Right atrium auricular region (tissue), 2 donors: ENCODE data around the gene HNRNPA3. TPM values are rescaled to one million over a fixed set of nuclear protein-coding genes. Genes with fewer than 3 reads are reported as not detected.

Experiments
- DNase-seq: peaks from one replicate; pipeline ENCODE4 v3.0.0-alpha.2; 2019; ENCODE audit warnings: low spot score
- H3K27ac ChIP-seq, 2 donors: fragments of 200-600 bp; sonication (generic); 1 replicate in 1 of 2; 2 replicates in 1 of 2; pipeline ENCODE4 v1.5.1; 2016 to 2019
- H3K27me3 ChIP-seq, 2 donors: fragments of 200-600 bp; sonication (generic); one replicate each; pipeline versions ENCODE4 v1.5.1 to v1.6.0; 2017 to 2019
- H3K36me3 ChIP-seq: fragments of 200-600 bp; sonication (generic); one replicate; pipeline ENCODE4 v1.5.1; 2016
- H3K4me1 ChIP-seq, 2 donors: fragments of 200-600 bp; sonication (generic); one replicate each; pipeline versions ENCODE4 v1.5.1 to v1.6.0; 2017 to 2019
- H3K4me3 ChIP-seq, 2 donors: fragments of 200-600 bp; sonication (generic); 1 replicate in 1 of 2; 2 replicates in 1 of 2; pipeline ENCODE4 v1.5.1; 2017 to 2019; ENCODE audit warnings: mild to moderate bottlenecking in 1 of 2, moderate library complexity in 1 of 2
- H3K9me3 ChIP-seq, 2 donors: fragments of 200-600 bp; sonication (generic); one replicate each; pipeline ENCODE4 v1.5.1; 2019
- CTCF ChIP-seq, 2 donors: fragments of 200-600 bp; sonication (generic); IDR thresholded peaks; one replicate each; pipeline ENCODE4 v1.5.1; 2019; ENCODE audit warnings: antibody characterized with exemption in 2 of 2
- total RNA-seq, 2 donors: library from RNA; depleted of rRNA; stranded (reverse); fragments of >200 nt; gene quantifications; one replicate each; pipeline ENCODE4 v1.1.0, GENCODE V29; 2016

HNRNPA3 gene
- total RNA-seq, 2 donors from 2014 or later = 24.1 to 28.1 TPM

DNA sequence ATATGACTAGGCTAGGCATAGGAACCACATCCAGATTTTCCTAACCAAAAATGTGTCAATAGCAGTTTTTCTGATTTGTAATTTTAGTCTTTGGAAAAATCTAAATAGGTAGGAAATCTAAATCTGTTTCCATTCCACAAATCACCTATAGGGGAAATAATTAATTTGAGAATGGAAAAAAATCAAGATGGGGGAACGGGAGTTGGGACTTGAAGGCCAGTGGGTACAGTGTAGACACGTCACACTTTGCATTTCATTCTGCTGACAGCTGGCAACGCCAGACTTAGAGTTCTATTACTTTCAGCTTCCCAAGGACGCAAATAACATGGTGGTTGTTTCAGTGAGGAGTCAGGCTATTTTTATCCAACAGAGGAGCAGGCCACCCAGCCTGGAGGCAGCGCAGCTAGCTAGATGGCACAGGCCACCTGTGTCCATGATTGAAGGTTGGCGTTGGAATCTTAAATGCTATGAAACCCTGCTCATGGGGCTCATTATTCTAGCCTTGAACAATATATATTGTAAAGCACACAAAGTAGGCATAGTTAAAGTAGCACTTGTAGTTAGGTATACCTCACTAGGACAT, 23.4 kb downstream of the HNRNPA3 start:
- Histone ChIP-seq H3K4me1 (peaks cover 0 to 73% of the 10 kb centered on the region in 2 donors), H3K36me3 (peaks cover 42% of the 10 kb centered on the region), H3K9me3 (no peaks in the 10 kb centered on the region), H3K4me3 (no peak overlapping the region), H3K27me3 (no peaks in the 10 kb centered on the region), H3K27ac (peak overlapping the region; percentile 54 to 69)
- no peak for DNase-seq
- no peak for TF ChIP-seq CTCF (IDR thresholded peaks at IDR 0.05)

GRCh38 chr2:177237932-177238331, 25.3 kb downstream of the HNRNPA3 start:
- Histone ChIP-seq H3K9me3 (no peaks in the 10 kb centered on the region), H3K27ac (peak overlapping the region in 1 of 2 donors; percentile 69), H3K4me3 (no peak overlapping the region), H3K4me1 (peaks cover 0 to 85% of the 10 kb centered on the region in 2 donors), H3K27me3 (no peaks in the 10 kb centered on the region), H3K36me3 (peaks cover 22% of the 10 kb centered on the region)
- no peak for DNase-seq
- no peak for TF ChIP-seq CTCF (IDR thresholded peaks at IDR 0.05)

DNA sequence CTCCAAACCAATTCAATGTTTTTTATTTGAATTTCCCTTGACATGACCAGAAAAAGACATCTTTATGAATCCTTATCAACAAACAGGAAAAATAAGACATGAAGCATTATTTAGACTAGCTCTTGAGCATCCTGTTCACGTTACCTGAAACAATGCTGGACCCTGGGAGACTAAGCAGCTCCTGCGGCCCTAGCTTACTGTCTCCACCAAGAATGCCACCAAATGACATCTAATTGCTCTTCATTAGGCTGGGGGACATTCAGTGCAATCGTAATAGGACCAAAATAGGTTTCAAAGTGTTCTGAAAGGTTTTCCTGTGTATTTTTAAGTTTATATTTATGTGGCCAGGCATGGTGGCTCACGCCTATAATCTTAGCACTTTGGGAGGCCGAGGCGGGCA, 26.5 kb downstream of the HNRNPA3 start:
- Histone ChIP-seq H3K4me3 (no peak overlapping the region), H3K27me3 (no peaks in the 10 kb centered on the region), H3K36me3 (peaks cover 11% of the 10 kb centered on the region), H3K27ac (peak overlapping the region; percentile 82 to 89), H3K9me3 (no peaks in the 10 kb centered on the region), H3K4me1 (peaks cover 0 to 91% of the 10 kb centered on the region in 2 donors)
- TF ChIP-seq CTCF (IDR thresholded peaks at IDR 0.05) = no peak
- no peak for DNase-seq

DNA sequence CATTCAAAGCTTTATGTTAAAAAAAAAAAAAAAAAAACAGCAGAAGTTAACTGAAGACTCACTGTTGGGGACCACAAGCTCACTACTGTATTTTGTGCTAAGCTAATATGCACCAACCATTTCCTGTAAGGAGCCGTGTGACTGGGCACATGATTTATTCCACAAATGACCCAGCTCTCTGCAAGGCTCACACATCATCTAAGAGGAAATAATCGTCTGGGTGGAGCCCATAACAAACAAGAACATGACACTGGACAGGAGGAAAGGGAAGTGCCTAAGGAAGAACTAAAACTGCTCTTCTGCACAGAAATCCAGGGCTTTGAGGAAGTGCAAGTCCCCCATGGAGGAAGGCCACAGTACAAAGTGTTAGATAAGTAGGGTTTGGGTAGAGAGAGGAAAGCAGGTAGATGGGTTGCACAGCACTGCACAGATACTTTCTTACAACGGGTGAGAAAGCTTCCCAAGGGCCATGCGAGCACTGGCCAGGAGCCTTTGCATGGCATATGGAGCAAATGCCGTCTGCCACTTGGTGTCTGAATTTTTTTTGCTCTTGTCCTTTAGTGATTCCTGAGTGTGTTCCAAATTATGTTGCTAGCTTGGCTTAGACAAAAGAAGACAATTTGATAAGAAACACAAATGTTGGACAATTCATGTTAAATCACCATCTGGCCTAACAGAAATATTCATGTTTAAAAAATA, 27.5 kb downstream of the HNRNPA3 start:
- H3K27ac ChIP-seq = peak overlapping the region; percentile 82 to 89
- H3K27me3 ChIP-seq = no peaks in the 10 kb centered on the region
- H3K36me3 ChIP-seq = peaks cover under 1% of the 10 kb centered on the region
- no peak overlapping the region for H3K4me3 ChIP-seq
- peaks cover 0 to 99% of the 10 kb centered on the region in 2 donors for H3K4me1 ChIP-seq
- no peak for DNase-seq
- TF ChIP-seq CTCF (IDR thresholded peaks at IDR 0.05) = no peak
- H3K9me3 ChIP-seq = no peaks in the 10 kb centered on the region

DNA sequence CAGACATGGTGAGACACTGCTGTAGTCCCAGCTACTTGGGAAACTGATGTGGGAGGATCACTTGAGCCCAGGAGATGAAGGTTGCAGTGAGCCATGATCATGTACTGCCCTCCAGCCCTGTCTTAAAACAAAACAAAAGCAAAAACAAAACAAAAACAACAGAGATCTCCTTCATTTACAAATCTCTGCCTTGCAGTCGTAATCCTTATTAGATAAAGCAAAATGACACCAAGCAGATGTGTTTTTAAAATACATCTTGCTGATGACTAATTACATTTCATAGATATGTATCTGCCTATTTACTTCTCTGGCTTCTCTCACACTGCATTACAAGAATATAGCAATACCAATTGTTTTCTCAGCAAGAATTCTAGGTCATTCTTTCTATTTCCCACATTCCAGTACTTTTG, 29.1 kb downstream of the HNRNPA3 start:
- Histone ChIP-seq H3K4me1 (peaks cover 0 to 100% of the 10 kb centered on the region in 2 donors), H3K27ac (peak overlapping the region; percentile 82 to 89), H3K27me3 (no peaks in the 10 kb centered on the region), H3K36me3 (no peaks in the 10 kb centered on the region), H3K9me3 (no peaks in the 10 kb centered on the region), H3K4me3 (peak overlapping the region in 1 of 2 donors; percentile 23)
- DNase-seq = no peak
- TF ChIP-seq CTCF (IDR thresholded peaks at IDR 0.05) = no peak
